HepG2 (cell line): ENCODE results near the gene LTBR. TPM values are rescaled to one million over a fixed set of nuclear protein-coding genes. Genes with fewer than 3 reads are reported as not detected.

ENCODE experiments used
- BORCS8-MEF2B ChIP-seq: sonication (generic); formaldehyde crosslinking; IDR thresholded peaks from 2 replicates; pipeline ENCODE4 v1.8.0; 2022; ENCODE audit warnings: mild to moderate bottlenecking, missing genetic modification reagents
- EEA1 ChIP-seq: sonication (generic); formaldehyde crosslinking; IDR thresholded peaks from 2 replicates; pipeline ENCODE4 v1.5.1; 2020; ENCODE audit warnings: mild to moderate bottlenecking, missing genetic modification reagents, borderline replicate concordance
- GABPB1 ChIP-seq: IDR thresholded peaks from 2 replicates; pipeline ENCODE4 v1.6.1; 2016; ENCODE audit warnings: mild to moderate bottlenecking, missing genetic modification reagents, moderate library complexity, missing compliant biosample characterization
- GATAD2A ChIP-seq: IDR thresholded peaks from 2 replicates; pipeline ENCODE4 v1.6.1; 2016
- LCORL ChIP-seq, 2 experiments: fragments of 450-650 bp in 1 of 2; sonication (generic) in 1 of 2; formaldehyde crosslinking in 1 of 2; IDR thresholded peaks; 2 replicates each; pipeline versions ENCODE4 v1.5.0 to v1.6.1; 2017 to 2020; ENCODE audit warnings: antibody characterized with exemption in 1 of 2, missing genetic modification reagents in 1 of 2
- MAFF ChIP-seq: IDR thresholded peaks from 2 replicates; pipeline ENCODE4 v1.6.1; 2011; ENCODE audit warnings: low read depth, low read length, improper control_type of control experiment
- MIER3 ChIP-seq: IDR thresholded peaks from 2 replicates; pipeline ENCODE4 v1.6.1; 2016; ENCODE audit warnings: missing compliant biosample characterization, borderline replicate concordance
- NCOA2 ChIP-seq: sonication (generic); formaldehyde crosslinking; IDR thresholded peaks from 2 replicates; pipeline ENCODE4 v1.8.0; 2022; ENCODE audit warnings: inconsistent platforms
- NR2F2 ChIP-seq: IDR thresholded peaks from 2 replicates; pipeline ENCODE4 v1.6.1; 2012; ENCODE audit warnings: low read depth, inconsistent platforms, borderline replicate concordance
- SAP130 ChIP-seq: IDR thresholded peaks from 2 replicates; pipeline ENCODE4 v1.6.1; 2016; ENCODE audit warnings: low read depth
- ZNF3 ChIP-seq: IDR thresholded peaks from 2 replicates; pipeline ENCODE4 v1.7.0; 2017; ENCODE audit warnings: inconsistent platforms
- ZNF574 ChIP-seq: sonication (generic); formaldehyde crosslinking; IDR thresholded peaks from 2 replicates; pipeline ENCODE4 v1.4.0; 2020; ENCODE audit warnings: missing genetic modification reagents
- ZNF883 ChIP-seq: sonication (generic); formaldehyde crosslinking; IDR thresholded peaks from 2 replicates; pipeline ENCODE4 v1.5.1; 2020; ENCODE audit warnings: mild to moderate bottlenecking, missing genetic modification reagents; ENCODE audit errors: not compliant biosample characterization
- ZSCAN30 ChIP-seq: sonication (generic); formaldehyde crosslinking; IDR thresholded peaks from 2 replicates; pipeline ENCODE4 v1.5.0; 2020; ENCODE audit warnings: mild to moderate bottlenecking, missing genetic modification reagents
- polyA plus RNA-seq, 8 experiments: library from polyadenylated mRNA; depleted of rRNA in 3 of 8; stranded (reverse) in 7 of 8; unstranded in 1 of 8; fragments of >200 nt; fragmentation: Illumina TruSeq in 4 of 8; extraction: Trizol in 4 of 8; gene quantifications; 2 replicates each; pipeline versions ENCODE4 v1.2.1 to v1.2.3, GENCODE V29; 2011 to 2016; ENCODE audit warnings: low read depth in 4 of 8, missing spikeins in 1 of 8, mixed read lengths in 1 of 8; ENCODE audit not compliant: insufficient read depth in 1 of 8
- total RNA-seq, 5 experiments: library from RNA; depleted of rRNA; stranded (reverse); fragments of >200 nt; fragmentation: Illumina TruSeq; extraction: Trizol; gene quantifications; 2 replicates each; pipeline ENCODE4 v1.2.3, GENCODE V29; 2016; ENCODE audit warnings: low read depth in 1 of 5
- TF ChIP-seq, protein P1 (sequence below): sonication (generic); formaldehyde crosslinking; IDR thresholded peaks from 2 replicates; pipeline ENCODE4 v1.5.0; 2020; ENCODE audit warnings: mild to moderate bottlenecking, missing genetic modification reagents, borderline replicate concordance
- TF ChIP-seq, protein P2 (sequence below): sonication (generic); formaldehyde crosslinking; IDR thresholded peaks from 2 replicates; pipeline ENCODE4 v1.5.0; 2020; ENCODE audit warnings: mild to moderate bottlenecking, missing genetic modification reagents, borderline replicate concordance

Gene LTBR
- total and polyA plus RNA-seq, 2 of the 13 experiments (the other 11 are each of a cell fraction or from before 2014, with no cell fraction given) = 31.4 to 34.8 TPM

DNA sequence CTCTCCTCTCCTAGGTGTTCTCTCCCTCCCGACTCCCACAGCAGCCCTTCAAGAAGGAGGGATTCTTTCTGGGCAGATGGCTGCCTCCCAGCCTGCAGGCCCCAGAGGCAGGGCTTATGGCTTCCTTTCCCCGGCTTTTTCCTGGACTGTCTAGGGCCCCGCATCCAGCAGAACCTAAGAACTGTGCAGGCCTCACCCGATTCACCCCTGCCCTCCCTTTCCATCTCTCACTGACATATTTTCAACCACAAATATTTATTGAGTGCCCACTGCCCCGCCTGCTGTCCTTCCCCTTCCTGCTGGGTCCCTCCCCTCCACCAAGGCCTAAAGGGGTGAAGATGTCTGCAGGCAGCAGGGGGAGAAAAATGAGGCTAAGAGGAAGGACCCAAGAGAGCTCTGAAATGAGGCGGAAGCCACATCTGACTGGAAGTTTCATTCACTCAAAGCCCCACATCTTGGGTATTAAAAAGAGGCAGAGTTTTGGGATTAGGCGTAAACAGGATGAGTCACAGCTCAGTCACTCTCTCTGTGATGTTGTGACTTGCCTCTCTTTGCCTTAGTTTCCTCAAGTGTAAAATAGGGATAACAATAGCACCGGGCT is 11.5 kb upstream of the LTBR start (continued):
- TF ChIP-seq ZNF883 (no peak), MAFF (no peak), MIER3 (CRISPR knock-in tag) (peak; percentile 65; the same call in 1 of the 2 replicates), GATAD2A (peak; percentile 84), ZNF3 (CRISPR knock-in tag) (no peak), BORCS8-MEF2B (CRISPR knock-in tag) (0 out of 2 replicates have a peak, but pooled peaks have one; percentile 53), EEA1 (CRISPR knock-in tag) (no peak), LCORL (IDR thresholded peaks at IDR 0.05) (no peak), LCORL (CRISPR knock-in tag; IDR thresholded peaks at IDR 0.05) (peak; percentile 73; the same call in 1 of the 2 replicates), GABPB1 (CRISPR knock-in tag) (0 out of 2 replicates have a peak, but pooled peaks have one; percentile 24), ZNF574 (CRISPR knock-in tag) (peak; percentile 58; the same call in 1 of the 2 replicates), SAP130 (CRISPR knock-in tag) (peak; percentile 86), NCOA2 (CRISPR knock-in tag) (peak; percentile 87), NR2F2 (peak; percentile 48; the same call in 1 of the 2 replicates), ZSCAN30 (no peak)
- TF ChIP-seq, protein P1, sequence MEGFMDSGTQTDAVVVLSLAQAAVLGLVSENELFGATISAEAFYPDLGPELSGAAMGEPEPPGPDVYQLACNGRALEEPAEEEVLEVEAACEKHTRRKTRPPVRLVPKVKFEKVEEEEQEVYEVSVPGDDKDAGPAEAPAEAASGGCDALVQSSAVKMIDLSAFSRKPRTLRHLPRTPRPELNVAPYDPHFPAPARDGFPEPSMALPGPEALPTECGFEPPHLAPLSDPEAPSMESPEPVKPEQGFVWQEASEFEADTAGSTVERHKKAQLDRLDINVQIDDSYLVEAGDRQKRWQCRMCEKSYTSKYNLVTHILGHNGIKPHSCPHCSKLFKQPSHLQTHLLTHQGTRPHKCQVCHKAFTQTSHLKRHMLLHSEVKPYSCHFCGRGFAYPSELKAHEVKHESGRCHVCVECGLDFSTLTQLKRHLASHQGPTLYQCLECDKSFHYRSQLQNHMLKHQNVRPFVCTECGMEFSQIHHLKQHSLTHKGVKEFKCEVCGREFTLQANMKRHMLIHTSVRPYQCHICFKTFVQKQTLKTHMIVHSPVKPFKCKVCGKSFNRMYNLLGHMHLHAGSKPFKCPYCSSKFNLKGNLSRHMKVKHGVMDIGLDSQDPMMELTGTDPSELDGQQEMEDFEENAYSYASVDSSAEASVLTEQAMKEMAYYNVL (CRISPR knock-in tag) = peak; percentile 53; the same call in 1 of the 2 replicates
- TF ChIP-seq, protein P2, sequence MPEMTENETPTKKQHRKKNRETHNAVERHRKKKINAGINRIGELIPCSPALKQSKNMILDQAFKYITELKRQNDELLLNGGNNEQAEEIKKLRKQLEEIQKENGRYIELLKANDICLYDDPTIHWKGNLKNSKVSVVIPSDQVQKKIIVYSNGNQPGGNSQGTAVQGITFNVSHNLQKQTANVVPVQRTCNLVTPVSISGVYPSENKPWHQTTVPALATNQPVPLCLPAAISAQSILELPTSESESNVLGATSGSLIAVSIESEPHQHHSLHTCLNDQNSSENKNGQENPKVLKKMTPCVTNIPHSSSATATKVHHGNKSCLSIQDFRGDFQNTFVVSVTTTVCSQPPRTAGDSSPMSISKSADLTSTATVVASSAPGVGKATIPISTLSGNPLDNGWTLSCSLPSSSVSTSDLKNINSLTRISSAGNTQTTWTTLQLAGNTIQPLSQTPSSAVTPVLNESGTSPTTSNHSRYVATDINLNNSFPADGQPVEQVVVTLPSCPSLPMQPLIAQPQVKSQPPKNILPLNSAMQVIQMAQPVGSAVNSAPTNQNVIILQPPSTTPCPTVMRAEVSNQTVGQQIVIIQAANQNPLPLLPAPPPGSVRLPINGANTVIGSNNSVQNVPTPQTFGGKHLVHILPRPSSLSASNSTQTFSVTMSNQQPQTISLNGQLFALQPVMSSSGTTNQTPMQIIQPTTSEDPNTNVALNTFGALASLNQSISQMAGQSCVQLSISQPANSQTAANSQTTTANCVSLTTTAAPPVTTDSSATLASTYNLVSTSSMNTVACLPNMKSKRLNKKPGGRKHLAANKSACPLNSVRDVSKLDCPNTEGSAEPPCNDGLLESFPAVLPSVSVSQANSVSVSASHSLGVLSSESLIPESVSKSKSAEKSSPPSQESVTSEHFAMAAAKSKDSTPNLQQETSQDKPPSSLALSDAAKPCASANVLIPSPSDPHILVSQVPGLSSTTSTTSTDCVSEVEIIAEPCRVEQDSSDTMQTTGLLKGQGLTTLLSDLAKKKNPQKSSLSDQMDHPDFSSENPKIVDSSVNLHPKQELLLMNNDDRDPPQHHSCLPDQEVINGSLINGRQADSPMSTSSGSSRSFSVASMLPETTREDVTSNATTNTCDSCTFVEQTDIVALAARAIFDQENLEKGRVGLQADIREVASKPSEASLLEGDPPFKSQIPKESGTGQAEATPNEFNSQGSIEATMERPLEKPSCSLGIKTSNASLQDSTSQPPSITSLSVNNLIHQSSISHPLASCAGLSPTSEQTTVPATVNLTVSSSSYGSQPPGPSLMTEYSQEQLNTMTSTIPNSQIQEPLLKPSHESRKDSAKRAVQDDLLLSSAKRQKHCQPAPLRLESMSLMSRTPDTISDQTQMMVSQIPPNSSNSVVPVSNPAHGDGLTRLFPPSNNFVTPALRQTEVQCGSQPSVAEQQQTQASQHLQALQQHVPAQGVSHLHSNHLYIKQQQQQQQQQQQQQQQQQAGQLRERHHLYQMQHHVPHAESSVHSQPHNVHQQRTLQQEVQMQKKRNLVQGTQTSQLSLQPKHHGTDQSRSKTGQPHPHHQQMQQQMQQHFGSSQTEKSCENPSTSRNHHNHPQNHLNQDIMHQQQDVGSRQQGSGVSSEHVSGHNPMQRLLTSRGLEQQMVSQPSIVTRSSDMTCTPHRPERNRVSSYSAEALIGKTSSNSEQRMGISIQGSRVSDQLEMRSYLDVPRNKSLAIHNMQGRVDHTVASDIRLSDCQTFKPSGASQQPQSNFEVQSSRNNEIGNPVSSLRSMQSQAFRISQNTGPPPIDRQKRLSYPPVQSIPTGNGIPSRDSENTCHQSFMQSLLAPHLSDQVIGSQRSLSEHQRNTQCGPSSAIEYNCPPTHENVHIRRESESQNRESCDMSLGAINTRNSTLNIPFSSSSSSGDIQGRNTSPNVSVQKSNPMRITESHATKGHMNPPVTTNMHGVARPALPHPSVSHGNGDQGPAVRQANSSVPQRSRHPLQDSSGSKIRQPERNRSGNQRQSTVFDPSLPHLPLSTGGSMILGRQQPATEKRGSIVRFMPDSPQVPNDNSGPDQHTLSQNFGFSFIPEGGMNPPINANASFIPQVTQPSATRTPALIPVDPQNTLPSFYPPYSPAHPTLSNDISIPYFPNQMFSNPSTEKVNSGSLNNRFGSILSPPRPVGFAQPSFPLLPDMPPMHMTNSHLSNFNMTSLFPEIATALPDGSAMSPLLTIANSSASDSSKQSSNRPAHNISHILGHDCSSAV = no peak
